Measurements from ENCODE around the gene ZFPL1. TPM values are rescaled to one million over a fixed set of nuclear protein-coding genes. Genes with fewer than 3 reads are reported as not detected.

Gene ZFPL1
- 10 to 100 TPM; 19.6 to 42.8 (median 25.0) TPM for total RNA-seq
- 10 to 100 TPM; 28.1 to 44.4 TPM for polyA plus RNA-seq
- long read RNA-seq, donor 1, transcript ZFPL1-201 (8 exons, 1,371 nt), result major isoform, 10 of 20 reads
- long read RNA-seq, donor 1, partial matches to known transcripts, result 7 of 20 reads
- long read RNA-seq, donor 1, other reads (novel, unspliced or antisense), result 3 of 20 reads
- long read RNA-seq, donor 2, transcript ZFPL1-201 (8 exons, 1,371 nt), result major isoform, 21 of 32 reads
- long read RNA-seq, donor 2, partial matches to known transcripts, result 6 of 32 reads
- long read RNA-seq, donor 2, other reads (novel, unspliced or antisense), result 5 of 32 reads
- long read RNA-seq, donor 3, transcript ZFPL1-201 (8 exons, 1,371 nt), result major isoform, 9 of 22 reads
- long read RNA-seq, donor 3, partial matches to known transcripts, result 11 of 22 reads
- long read RNA-seq, donor 3, other reads (novel, unspliced or antisense), result 2 of 22 reads

GRCh38 chr11:65083834-65084597 lies at the start of gene ZFPL1, which contains the start of gene CDCA5:
TSS of gene ZFPL1 (plus strand) at chr11:65084222. CDS start at chr11:65084699, 477 bp downstream.
TSS of gene CDCA5 (minus strand) at chr11:65084040. CDS start at chr11:65083978, 62 bp downstream.
- TF ChIP-seq POLR2A (IDR thresholded peaks at IDR 0.05), result peak in 1 of 2 donors; percentile 58
- TF ChIP-seq, protein P1, sequence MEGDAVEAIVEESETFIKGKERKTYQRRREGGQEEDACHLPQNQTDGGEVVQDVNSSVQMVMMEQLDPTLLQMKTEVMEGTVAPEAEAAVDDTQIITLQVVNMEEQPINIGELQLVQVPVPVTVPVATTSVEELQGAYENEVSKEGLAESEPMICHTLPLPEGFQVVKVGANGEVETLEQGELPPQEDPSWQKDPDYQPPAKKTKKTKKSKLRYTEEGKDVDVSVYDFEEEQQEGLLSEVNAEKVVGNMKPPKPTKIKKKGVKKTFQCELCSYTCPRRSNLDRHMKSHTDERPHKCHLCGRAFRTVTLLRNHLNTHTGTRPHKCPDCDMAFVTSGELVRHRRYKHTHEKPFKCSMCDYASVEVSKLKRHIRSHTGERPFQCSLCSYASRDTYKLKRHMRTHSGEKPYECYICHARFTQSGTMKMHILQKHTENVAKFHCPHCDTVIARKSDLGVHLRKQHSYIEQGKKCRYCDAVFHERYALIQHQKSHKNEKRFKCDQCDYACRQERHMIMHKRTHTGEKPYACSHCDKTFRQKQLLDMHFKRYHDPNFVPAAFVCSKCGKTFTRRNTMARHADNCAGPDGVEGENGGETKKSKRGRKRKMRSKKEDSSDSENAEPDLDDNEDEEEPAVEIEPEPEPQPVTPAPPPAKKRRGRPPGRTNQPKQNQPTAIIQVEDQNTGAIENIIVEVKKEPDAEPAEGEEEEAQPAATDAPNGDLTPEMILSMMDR (IDR thresholded peaks at IDR 0.05), result no peak
- Histone ChIP-seq H3K27me3 (no peaks in the 10 kb centered on the region), H3K4me3 (peak within 1 kb of the TSS; percentile 44 to 93 (median 79)), H3K9me3 (no peaks in the 10 kb centered on the region), H3K36me3 (peaks cover 0 to 40% (median 37%) of the 10 kb centered on the region in 9 donors), H3K4me1 (peaks cover 4 to 27% (median 16%) of the 10 kb centered on the region in 12 donors), H3K27ac (peak within 1 kb of the TSS; percentile 45 to 95 (median 90))
- DNase-seq, result peak; percentile 95 to 96 (median 95)
- intact Hi-C loops (cut with DNase I), result loop anchor here in 7 of 10 donors (1.0 to 10.0 kb wide), 8 partner anchors 12 to 72 kb away; partner anchors contain the start of genes SAC3D1 (in 5 of the 7), ARL2 (in 4 of the 7), VPS51 (in 2 of the 7) and FAU (in 1 of the 7)
- WGBS, 4 donors, result 0 to 1% (median 1%) methylated on average over 60 to 79 of the region's 79 CpGs
- peak; percentile 90 to 98 (median 97) for ATAC-seq

DNA sequence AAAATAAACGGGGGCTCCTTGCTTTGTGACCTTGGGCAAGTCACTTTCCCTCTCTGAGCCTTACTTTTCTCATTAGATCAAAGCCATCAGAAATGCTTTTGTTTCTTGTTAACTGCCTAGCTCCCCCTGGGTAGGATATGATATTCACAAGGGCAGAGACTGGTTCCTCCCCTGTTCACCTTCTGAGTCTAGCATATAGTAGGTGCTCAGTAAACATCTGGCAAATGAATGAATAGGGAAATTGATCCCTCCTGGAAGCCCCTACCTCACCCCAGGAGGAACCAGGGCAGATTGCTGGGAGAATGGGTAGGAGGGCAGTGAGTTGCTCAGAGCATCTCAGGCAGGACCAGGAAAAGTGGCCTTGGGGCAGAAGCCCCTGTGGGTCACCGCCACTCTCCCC lies 49.6 kb upstream of the ZFPL1 start:
- WGBS, 4 donors, result 95 to 97% (median 96%) methylated on average over 2 of the region's 2 CpGs
- TF ChIP-seq POLR2A (IDR thresholded peaks at IDR 0.05), result no peak
- TF ChIP-seq, protein P1 (IDR thresholded peaks at IDR 0.05), result no peak
- H3K9me3 ChIP-seq, result no peaks in the 10 kb centered on the region
- no peak for ATAC-seq
- no peak overlapping the region for H3K4me3 ChIP-seq
- intact Hi-C loops (cut with DNase I), result no loop called here
- H3K36me3 ChIP-seq, result peaks cover 3 to 87% (median 66%) of the 10 kb centered on the region in 9 donors
- H3K4me1 ChIP-seq, result peaks cover 0 to 8% (median 0%) of the 10 kb centered on the region in 12 donors
- no peaks in the 10 kb centered on the region for H3K27me3 ChIP-seq
- DNase-seq, result no peak
- no peak overlapping the region for H3K27ac ChIP-seq

GRCh38 chr11:65035579-65035978 lies 48.4 kb upstream of the ZFPL1 start:
- ATAC-seq (no peak), DNase-seq (no peak)
- Histone ChIP-seq H3K4me3 (no peak overlapping the region), H3K4me1 (peaks cover 0 to 13% (median 4%) of the 10 kb centered on the region in 12 donors), H3K27ac (no peak overlapping the region), H3K9me3 (no peaks in the 10 kb centered on the region), H3K27me3 (no peaks in the 10 kb centered on the region), H3K36me3 (peaks cover 3 to 87% (median 69%) of the 10 kb centered on the region in 9 donors)
- TF ChIP-seq, protein P1 (IDR thresholded peaks at IDR 0.05), result no peak
- no peak for TF ChIP-seq POLR2A (IDR thresholded peaks at IDR 0.05)
- WGBS, 4 donors, result 72 to 83% (median 80%) methylated on average over 8 to 11 of the region's 11 CpGs
- intact Hi-C loops (cut with DNase I), result no loop called here

All from heart left ventricle (tissue), 16 donors.